ENCODE results near the gene WWOX. TPM values are rescaled to one million over a fixed set of nuclear protein-coding genes. Genes with fewer than 3 reads are reported as not detected.

The WWOX gene
- total and polyA plus RNA-seq, 2 of the 8 experiments (the other 6 are each of a cell fraction or from before 2014, with no cell fraction given), result 5.4 to 16.7 TPM

DNA sequence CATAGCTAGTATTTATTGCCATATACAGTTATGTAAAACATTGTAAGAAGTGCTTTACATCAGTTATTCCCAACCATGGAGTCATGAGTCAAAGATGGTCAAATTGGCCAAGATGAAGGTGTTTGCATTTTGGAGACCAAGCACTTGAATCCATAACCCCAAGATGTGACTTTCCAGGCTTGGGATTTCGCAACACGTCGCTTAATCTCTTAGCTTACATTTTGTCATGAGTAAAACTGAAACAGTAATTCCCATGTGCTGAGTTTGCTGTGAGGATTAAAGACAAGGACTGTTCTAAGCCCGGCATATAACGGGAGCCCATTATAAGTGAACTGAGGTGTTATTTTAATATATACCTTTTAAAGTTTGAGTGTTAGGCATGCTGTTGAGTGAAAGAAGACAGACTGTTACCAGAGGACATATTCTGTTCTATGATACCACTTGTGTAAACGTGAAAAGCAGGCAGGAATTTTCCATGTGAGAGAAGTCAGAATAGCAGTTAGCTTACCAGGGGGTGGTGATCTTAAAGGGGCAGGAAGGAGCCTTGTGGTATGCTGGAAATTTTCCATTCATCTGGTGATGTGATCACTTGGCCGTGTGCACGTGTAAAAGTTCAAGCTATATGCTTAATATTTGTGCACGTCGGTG, 484.9 kb downstream of the WWOX start:
- H3K36me3 ChIP-seq (ENCODE audit: control insufficient read depth in 2 of 4, insufficient read depth in 4 of 4, low read length in 3 of 4), result no peaks in the 10 kb centered on the region
- no peak overlapping the region for H2AFZ ChIP-seq (ENCODE audit: low read length)
- no peak overlapping the region for H4K8ac ChIP-seq (ENCODE audit: extremely low read depth, insufficient read depth, low read length)
- no peak overlapping the region for H2BK12ac ChIP-seq (ENCODE audit: low read depth, low read length)
- no peak overlapping the region for H3K27ac ChIP-seq (ENCODE audit: low read depth, low read length)
- no peak overlapping the region for H3K4me2 ChIP-seq (ENCODE audit: insufficient read depth in 1 of 2, low read depth in 2 of 2, low read length in 2 of 2)
- no peak overlapping the region for H3K56ac ChIP-seq (replicated peaks; ENCODE audit: insufficient read length, low read depth, low read length)
- H3K79me1 ChIP-seq (ENCODE audit: low read depth, low read length), result no peaks in the 10 kb centered on the region
- WGBS, 2 experiments (ENCODE audit: extremely low coverage in 1 of 2, insufficient coverage in 1 of 2, insufficient read length in 1 of 2, insufficient replicate concordance in 2 of 2, low coverage in 1 of 2, low lambda C conversion rate in 2 of 2, missing lambda C conversion rate in 1 of 2), result 91% methylated on average over 10 of the region's 10 CpGs; no CpG with 5 or more reads in 1 of the 2 experiments
- H3K9me3 ChIP-seq (ENCODE audit: insufficient read depth in 2 of 2, low read depth in 1 of 2, low read length in 1 of 2), result no peaks in the 10 kb centered on the region
- CTCF ChIA-PET (ENCODE audit: partially characterized antibody), result interaction anchor here (0.7 kb wide), 1 partner anchor 19 kb away, joined by 3 read pairs; no protein-coding TSS in a partner anchor
- POLR2A ChIA-PET (ENCODE audit: partially characterized antibody), result no interaction called here
- no peaks in the 10 kb centered on the region for H3K27me3 ChIP-seq (replicated peaks in 1 of 4; ENCODE audit: control insufficient read depth in 3 of 4, extremely low read depth in 1 of 4, insufficient read depth in 3 of 4, low read length in 3 of 4)
- H2AK5ac ChIP-seq (ENCODE audit: low read depth, low read length), result no peak overlapping the region
- H3K23ac ChIP-seq (ENCODE audit: insufficient read length), result no peak overlapping the region
- H3K4me3 ChIP-seq (ENCODE audit: extremely low read depth in 1 of 4, insufficient read depth in 2 of 4, low read depth in 3 of 4, low read length in 4 of 4), result no peak overlapping the region
- H2BK15ac ChIP-seq (ENCODE audit: low read length), result no peak overlapping the region
- H3K23me2 ChIP-seq (ENCODE audit: low read depth, low read length), result no peaks in the 10 kb centered on the region
- DNase-seq (ENCODE audit: low read depth in 1 of 2, low spot score in 2 of 2), result no peak
- H3K4ac ChIP-seq (replicated peaks; ENCODE audit: insufficient read length, low read depth, low read length), result no peak overlapping the region
- H2BK120ac ChIP-seq (replicated peaks; ENCODE audit: low read depth, low read length), result no peak overlapping the region
- no peak for FAIRE-seq
- no peak overlapping the region for H2BK20ac ChIP-seq (ENCODE audit: low read length)
- no peak overlapping the region for H4K91ac ChIP-seq (replicated peaks; ENCODE audit: insufficient read length, low read length)
- H4K20me1 ChIP-seq (replicated peaks in 1 of 2; ENCODE audit: control insufficient read depth in 1 of 2, insufficient read depth in 2 of 2, low read length in 2 of 2), result no peaks in the 10 kb centered on the region
- H3K14ac ChIP-seq (ENCODE audit: insufficient read length), result no peak overlapping the region
- no peak overlapping the region for H4K5ac ChIP-seq (ENCODE audit: insufficient read length, low read depth, low read length)
- H3K18ac ChIP-seq (ENCODE audit: extremely low read depth, low read length), result no peak overlapping the region
- TF ChIP-seq CEBPB (IDR thresholded peaks at IDR 0.05; ENCODE audit: low read depth, low read length) (peak; percentile 82), FOSL1 (IDR thresholded peaks at IDR 0.05; ENCODE audit: insufficient read depth, low read depth, low read length) (no peak)
- H2BK5ac ChIP-seq (ENCODE audit: low read depth, low read length), result no peak overlapping the region
- no peak overlapping the region for H3K9ac ChIP-seq (replicated peaks in 1 of 4; ENCODE audit: extremely low read depth in 1 of 4, low read depth in 3 of 4, low read length in 3 of 4)
- H3K79me2 ChIP-seq (ENCODE audit: control insufficient read depth in 1 of 2, insufficient read depth in 2 of 2, low read length in 2 of 2), result no peaks in the 10 kb centered on the region
- peaks cover 0 to 5% (median 1%) of the 10 kb centered on the region in 4 experiments; a peak in 1 of 7 replicates for H3K4me1 ChIP-seq (replicated peaks in 1 of 4; ENCODE audit: control insufficient read depth in 3 of 4, insufficient read depth in 4 of 4, low read length in 3 of 4)

Data from H1 (cell line).